ENCODE results near the gene ATP6V1G2.

The ATP6V1G2 gene

DNA sequence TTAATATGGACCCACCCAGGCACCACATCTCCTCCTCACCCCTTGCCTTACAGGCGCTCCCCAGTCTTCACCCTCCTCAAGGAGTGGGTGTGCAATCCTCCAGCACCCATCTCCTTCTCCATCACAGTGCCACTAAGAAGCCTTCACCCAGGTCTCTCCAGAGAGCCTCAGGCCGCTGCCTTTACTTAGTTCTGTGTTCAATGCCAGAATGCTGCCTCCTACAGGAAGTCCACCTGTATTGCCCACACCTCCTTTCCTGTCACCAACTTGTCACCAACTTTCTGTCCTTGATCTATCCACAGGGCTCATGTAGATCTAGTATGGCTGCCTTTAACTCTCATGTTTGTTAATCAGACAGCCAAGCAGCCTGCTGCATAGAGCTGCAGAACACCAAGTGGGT, 39.1 kb upstream of the ATP6V1G2 start:
- Histone ChIP-seq H3K27ac (replicated peaks) (peak overlapping the region; percentile 98), H3K4me3 (replicated peaks; ENCODE audit: insufficient read depth, low read length) (no peak overlapping the region), H3K27me3 (ENCODE audit: insufficient read depth, poor library complexity, severe bottlenecking) (no peaks in the 10 kb centered on the region)
- DNase-seq (ENCODE audit: low read depth in 1 of 2, low spot score in 1 of 2): peak in 1 of 2 experiments; percentile 82
- TF ChIP-seq POLR2AphosphoS5 (IDR thresholded peaks at IDR 0.05; ENCODE audit: low read depth) (no peak), SPI1 (IDR thresholded peaks at IDR 0.05; ENCODE audit: borderline replicate concordance, low read depth) (no peak), GABPA (IDR thresholded peaks at IDR 0.05; ENCODE audit: low read depth) (no peak)
- TF ChIP-seq, protein P1, sequence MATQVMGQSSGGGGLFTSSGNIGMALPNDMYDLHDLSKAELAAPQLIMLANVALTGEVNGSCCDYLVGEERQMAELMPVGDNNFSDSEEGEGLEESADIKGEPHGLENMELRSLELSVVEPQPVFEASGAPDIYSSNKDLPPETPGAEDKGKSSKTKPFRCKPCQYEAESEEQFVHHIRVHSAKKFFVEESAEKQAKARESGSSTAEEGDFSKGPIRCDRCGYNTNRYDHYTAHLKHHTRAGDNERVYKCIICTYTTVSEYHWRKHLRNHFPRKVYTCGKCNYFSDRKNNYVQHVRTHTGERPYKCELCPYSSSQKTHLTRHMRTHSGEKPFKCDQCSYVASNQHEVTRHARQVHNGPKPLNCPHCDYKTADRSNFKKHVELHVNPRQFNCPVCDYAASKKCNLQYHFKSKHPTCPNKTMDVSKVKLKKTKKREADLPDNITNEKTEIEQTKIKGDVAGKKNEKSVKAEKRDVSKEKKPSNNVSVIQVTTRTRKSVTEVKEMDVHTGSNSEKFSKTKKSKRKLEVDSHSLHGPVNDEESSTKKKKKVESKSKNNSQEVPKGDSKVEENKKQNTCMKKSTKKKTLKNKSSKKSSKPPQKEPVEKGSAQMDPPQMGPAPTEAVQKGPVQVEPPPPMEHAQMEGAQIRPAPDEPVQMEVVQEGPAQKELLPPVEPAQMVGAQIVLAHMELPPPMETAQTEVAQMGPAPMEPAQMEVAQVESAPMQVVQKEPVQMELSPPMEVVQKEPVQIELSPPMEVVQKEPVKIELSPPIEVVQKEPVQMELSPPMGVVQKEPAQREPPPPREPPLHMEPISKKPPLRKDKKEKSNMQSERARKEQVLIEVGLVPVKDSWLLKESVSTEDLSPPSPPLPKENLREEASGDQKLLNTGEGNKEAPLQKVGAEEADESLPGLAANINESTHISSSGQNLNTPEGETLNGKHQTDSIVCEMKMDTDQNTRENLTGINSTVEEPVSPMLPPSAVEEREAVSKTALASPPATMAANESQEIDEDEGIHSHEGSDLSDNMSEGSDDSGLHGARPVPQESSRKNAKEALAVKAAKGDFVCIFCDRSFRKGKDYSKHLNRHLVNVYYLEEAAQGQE (IDR thresholded peaks at IDR 0.05; ENCODE audit: insufficient replicate concordance, low read depth): no peak
- TF ChIP-seq, protein P2, sequence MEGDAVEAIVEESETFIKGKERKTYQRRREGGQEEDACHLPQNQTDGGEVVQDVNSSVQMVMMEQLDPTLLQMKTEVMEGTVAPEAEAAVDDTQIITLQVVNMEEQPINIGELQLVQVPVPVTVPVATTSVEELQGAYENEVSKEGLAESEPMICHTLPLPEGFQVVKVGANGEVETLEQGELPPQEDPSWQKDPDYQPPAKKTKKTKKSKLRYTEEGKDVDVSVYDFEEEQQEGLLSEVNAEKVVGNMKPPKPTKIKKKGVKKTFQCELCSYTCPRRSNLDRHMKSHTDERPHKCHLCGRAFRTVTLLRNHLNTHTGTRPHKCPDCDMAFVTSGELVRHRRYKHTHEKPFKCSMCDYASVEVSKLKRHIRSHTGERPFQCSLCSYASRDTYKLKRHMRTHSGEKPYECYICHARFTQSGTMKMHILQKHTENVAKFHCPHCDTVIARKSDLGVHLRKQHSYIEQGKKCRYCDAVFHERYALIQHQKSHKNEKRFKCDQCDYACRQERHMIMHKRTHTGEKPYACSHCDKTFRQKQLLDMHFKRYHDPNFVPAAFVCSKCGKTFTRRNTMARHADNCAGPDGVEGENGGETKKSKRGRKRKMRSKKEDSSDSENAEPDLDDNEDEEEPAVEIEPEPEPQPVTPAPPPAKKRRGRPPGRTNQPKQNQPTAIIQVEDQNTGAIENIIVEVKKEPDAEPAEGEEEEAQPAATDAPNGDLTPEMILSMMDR (IDR thresholded peaks at IDR 0.05; ENCODE audit: insufficient read depth, low read length): peak; percentile 59

DNA sequence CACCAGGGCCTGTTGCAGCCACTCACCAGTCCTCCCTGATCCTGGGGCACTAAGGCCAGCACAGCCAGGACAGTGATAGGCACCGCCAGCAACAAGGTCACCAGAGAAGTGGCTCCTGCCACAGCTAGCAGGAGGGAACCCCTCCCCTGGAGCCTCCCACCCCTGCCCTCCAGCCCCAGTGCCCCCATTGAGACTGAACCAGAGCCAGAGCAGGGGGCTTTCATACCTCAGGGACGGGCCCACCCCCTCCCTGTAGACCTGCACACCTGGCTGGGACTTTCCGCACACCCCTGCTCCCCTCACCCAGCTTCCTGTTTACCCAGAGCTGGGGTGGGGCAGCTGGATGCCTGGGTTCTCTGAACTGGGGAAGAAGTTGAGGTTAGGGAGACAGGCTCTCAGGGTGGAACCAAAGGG, 35.8 kb upstream of the ATP6V1G2 start, which contains the start of gene LTB:
LTB (minus strand) TSS at position 195 of the 414 bp plus-strand sequence; CDS start at position 188, 7 bp downstream.
- TF ChIP-seq, protein P2 (IDR thresholded peaks at IDR 0.05; ENCODE audit: insufficient read depth, low read length): no peak
- TF ChIP-seq SPI1 (IDR thresholded peaks at IDR 0.05; ENCODE audit: borderline replicate concordance, low read depth): 0 out of 2 replicates have a peak, but pooled peaks have one; percentile 16
- DNase-seq (ENCODE audit: low read depth in 1 of 2, low spot score in 1 of 2): peak in 1 of 2 experiments; percentile 39
- H3K4me3 ChIP-seq (replicated peaks; ENCODE audit: insufficient read depth, low read length): peak within 1 kb of the TSS; percentile 55
- peak within 1 kb of the TSS; percentile 89 for H3K27ac ChIP-seq (replicated peaks)
- H3K27me3 ChIP-seq (ENCODE audit: insufficient read depth, poor library complexity, severe bottlenecking): no peaks in the 10 kb centered on the region

DNA sequence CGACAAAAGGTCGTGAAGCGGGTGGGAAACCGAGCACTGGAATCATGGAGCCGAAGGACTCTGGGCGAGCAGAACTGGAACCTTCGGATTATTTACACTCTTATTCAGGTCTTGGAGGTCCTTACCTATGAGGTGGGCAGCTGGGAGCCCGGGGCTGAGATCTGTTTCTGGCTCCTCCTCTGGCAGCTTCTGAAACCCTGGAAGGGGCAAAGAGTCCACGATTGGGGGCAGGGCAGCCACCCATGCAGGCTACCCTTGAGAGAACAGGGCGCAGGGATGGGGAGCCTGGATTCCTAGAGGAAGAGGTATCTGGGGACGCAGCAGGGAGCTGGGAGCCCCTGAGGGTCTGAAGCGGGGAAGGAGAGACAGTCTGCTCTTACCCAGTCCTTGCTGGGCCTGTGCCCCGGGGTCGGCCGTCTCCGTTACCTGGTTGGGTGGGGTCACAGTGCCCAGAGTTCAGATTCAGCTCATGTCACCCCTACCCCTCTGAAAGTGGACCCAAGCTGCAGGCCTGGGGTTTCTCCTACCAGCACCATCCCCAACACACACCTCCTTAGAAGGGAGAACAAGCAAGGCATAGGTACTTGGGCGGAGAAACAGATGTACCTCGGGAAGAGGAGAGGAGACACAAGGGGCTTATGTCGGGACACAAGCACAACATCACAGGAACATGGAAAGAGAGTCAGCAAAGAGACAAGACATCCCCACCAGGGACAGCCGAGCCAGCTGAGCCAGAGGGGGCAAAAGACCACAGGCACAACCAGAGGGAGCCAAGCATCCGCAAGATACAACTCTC, 35.2 kb upstream of the ATP6V1G2 start:
- DNase-seq (ENCODE audit: low read depth in 1 of 2, low spot score in 1 of 2): no peak
- H3K27ac ChIP-seq (replicated peaks): peak overlapping the region; percentile 89
- H3K27me3 ChIP-seq (ENCODE audit: insufficient read depth, poor library complexity, severe bottlenecking): no peaks in the 10 kb centered on the region

More for the DNA sequence above, 35.2 kb upstream of the ATP6V1G2 start:
- TF ChIP-seq GABPA (IDR thresholded peaks at IDR 0.05; ENCODE audit: low read depth) (no peak), POLR2AphosphoS5 (IDR thresholded peaks at IDR 0.05; ENCODE audit: low read depth) (peak; percentile 32; the same call in 1 of the 2 replicates), SPI1 (IDR thresholded peaks at IDR 0.05; ENCODE audit: borderline replicate concordance, low read depth) (no peak)
- TF ChIP-seq, protein P1 (IDR thresholded peaks at IDR 0.05; ENCODE audit: insufficient replicate concordance, low read depth): no peak
- H3K4me3 ChIP-seq (replicated peaks; ENCODE audit: insufficient read depth, low read length): peak overlapping the region; percentile 55
